ENCODE measurements around the gene PPP1R26.
A peak's percentile ranks its signal among the peaks of the same experiment; 100 is the strongest.

The PPP1R26 gene

DNA sequence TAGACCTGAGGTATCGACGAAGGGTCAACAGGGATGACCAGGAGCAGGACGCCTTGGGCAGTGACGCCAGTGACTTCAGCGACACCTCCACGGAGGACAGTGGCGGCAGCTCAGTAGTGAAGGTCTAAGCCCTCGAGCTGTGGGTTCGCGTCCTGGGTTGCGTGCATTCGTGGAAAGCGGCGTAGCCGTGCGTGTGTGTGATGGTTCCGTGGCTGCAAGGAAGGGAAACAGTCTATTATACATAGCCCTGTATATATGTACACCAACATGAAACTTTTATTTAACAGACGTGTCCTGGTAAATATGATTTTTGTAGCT lies 8.4 kb downstream of the PPP1R26 start:
- no peak for DNase-seq

DNA sequence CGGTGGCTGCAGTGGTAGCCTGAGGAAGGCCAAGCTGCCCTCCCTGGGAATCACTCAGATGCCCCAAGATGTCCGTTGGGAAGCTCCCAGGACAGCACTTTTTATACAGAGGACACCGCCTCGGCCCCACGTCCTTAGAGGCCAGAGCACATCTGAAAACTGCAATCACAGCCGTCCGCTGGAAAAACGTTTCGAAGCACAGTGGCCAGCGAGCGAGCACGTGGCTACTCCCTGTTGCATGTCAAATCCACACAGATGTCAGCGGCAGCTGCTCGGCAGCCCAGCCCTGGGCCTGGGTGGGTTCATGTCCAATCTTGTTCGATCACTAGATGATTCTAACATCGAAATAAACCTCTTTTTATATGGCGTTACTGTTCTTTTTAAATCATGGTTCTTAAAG lies 8.9 kb downstream of the PPP1R26 start:
- DNase-seq, result no peak

DNA sequence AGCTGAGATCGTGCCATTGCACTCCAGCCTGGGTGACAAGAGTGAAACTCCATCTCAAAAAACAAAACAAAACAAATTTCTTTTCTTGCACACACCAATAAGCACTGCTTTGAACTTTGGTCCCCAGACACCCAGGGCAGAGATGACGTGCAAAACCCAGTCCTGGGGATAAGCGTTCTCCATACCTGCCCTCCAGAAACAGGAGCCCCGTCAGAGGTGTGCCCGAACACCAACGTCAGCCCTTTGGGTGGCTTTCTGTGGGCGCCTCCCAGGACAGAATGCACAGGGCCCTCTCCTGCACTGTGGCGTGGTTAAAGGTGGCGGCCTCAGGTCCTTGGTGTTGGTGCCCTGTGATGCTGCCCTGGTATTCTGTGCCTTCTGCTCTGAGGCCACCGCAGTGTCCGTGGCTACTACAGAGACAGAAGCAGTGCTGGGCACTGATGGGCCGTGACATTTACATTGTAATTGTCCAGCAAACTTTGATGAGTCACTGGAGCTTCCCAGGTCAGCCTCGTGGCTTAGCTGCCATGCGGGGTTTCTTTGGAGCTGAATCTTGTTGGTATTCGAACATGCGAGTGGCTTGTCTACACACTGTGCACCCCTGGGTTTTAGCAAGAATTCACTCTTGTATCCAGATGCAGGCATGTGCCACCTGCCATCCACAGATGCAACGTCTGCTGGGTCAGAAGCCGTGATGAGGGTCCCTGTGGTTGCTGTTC lies 9.8 kb downstream of the PPP1R26 start:
- no peak for DNase-seq

DNA sequence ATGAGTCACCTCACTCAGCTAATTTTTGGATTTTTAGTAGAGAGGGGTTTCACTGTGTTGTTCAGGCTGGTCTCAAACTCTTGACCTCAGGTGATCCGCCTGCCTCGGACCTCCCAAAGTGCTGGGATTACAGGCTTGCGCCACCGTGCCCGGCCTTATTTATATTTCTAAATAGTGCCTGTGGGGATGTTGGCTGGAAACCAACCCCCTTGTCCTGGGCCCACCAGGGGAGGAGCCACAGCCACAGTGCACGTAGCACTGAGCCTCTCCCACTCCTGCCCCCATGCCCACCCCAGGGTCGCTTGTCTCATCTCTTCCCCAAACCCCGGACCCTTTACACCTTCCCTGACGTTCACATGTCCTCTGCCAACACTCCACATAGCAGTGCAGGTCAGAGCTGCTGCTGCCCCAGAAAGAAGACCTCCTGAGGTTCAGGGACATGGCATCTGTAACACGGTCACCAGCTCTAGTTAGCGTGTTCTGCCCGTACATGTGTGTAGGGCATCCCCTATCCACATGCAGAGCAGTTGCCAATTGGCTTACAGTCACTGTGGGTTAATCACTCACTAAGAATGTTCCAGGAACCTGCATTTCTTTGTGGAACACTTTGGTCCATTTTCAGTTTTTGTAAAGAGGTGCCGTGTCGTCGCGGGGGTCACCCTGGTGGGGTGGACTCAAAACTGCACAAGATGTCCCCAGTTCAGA lies 10.7 kb downstream of the PPP1R26 start:
- no peak for DNase-seq

DNA sequence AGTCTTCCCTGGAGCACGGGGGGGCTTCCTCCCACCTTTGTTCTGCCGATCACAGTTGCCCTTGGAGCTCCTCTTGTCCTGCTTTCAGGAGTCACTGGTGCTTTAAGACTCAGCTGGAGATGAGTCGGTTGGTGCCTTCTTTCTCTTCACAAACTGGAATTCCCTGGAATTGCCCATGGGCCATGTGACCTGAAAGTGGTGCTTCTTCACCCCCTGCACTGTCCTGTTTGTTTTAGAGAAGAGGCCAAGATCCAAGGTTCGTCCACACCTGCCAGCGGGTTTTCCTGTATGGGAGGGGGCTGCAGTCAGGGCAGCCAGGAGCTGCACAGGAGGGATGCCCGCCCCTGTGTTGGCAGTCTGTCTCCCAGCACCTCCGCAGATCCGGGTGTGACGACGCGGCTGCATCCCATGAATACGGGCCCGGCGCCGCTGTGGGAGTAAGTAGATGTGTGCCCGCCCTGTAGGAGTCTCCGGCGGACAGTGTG lies 11.4 kb downstream of the PPP1R26 start:
- no peak for DNase-seq

DNA sequence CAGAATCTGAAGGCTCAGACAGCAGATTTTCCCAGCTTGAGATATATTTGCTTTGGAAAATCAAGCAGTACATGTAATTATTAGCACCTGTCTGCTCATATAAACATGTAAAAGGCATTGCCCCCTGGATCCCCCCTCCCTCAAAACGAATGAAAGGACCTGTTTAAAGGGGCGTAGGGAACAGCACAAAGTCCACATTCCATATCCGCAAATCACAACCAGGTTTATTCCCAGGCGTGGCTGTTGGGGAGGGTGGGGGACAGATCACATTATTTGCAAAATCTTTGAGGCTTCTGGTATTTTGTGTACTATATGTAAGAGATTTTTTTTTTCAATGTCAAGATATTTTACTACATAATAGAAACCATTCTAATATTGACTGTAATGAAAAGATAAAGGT lies 12.2 kb downstream of the PPP1R26 start:
- DNase-seq, result no peak

DNA sequence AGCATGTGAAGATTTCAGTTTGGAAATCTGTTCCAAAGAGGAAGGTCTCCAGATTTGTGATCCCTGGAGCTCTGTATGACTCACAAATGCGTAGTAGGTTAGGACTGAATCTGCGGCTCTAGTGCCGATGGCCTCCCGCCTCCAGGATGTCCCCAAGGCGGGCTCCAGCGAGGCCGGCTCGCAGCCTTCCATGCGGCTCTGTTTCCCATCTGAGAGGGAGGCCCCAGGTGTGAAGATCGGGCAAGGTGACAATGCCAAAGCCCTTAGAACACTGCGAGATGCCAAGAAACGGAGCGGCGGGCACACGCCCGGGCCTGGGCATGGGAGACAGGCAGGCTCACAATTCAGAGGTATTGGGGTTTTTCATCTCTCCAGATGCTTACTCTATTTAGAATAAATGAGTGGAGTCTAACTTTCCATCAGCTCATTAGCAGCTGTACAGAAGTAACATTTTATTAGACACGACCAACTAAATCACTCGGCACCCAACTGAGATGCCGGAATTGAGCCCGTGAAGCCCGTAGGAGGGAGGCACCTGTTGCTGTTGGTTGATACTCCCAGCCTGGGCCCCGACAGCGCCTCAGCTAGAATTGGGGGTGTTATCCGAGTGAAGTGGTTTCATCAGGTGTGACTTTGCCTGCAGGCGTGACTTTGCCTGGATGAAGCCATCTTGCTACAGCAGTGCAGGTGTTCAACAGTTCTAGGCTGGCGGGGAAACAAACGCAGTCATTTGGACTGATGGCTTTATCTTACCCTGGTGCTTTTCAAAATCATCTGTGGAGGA lies 13.5 kb downstream of the PPP1R26 start:
- DNase-seq, result no peak

DNA sequence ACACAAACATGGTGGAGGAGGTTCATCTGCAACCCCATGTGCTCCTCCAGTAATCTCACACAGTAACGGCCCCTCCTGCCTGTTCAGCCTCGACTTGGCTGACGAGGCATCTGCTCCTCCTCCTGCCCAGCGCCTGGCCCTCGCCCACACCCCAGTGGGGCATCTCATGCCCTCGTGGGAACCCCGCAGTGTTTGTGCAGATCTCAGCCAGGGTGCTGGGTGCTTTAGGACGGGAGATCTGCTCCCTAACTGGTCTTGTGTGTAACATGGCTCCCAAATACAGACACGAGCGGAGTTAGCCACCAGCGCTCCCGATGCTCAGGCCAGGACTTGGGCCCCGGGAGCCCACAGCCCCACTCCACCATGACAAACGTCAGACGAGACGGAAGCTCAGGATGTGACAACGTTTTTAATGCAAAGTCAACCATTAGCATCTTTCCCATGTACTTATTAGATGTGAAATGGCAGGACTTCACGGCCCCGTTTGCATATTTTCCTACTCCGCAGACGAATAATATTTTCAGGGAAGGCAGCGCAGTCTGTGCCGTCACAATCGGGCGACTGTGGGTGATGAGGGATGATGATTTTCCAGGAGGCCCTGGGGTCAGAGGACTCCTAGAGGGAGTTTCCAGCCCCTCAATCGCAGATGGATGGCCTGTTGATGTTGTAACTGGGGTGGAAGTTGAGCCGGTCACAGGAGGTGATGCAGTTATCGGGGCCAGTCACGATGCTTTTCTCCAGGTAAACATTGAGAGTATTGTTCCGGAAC lies 15.4 kb downstream of the PPP1R26 start:
- no peak for DNase-seq

DNA sequence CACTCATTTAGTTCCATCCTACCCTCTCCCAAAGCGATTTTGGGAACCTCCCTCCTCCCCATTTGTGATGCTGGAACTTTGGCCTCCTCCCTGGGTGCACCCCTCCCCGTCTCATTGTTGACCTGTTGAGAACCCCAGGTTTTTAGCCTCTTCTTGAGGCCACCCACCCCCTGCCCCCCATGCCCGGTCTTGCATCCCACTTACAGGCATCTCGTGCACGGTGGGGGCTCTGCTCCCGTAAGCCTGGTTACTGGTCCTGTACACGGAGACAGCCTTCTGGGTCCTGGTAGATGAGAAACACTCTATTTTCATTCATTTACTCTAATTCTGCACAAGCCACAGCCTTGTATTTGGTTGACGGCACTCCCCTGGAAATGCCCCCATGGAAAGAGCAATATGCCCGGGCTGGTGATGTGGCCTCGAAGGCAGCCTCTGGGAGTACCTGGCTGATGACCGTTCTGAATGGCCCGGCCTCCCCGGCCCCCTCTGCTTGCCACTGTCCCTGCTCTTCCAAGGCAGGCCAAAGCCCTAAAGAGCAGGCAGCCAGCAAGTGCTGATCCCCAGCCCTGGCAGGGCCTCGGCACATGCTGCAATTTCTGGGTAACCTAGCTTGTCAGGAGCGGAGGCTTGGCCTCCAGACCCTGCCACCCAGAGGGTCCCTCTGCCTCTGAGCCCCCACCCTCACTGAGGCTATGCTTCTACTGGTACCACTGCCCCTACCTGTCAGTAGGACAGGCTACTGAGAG lies 19.0 kb downstream of the PPP1R26 start:
- DNase-seq, result no peak

DNA sequence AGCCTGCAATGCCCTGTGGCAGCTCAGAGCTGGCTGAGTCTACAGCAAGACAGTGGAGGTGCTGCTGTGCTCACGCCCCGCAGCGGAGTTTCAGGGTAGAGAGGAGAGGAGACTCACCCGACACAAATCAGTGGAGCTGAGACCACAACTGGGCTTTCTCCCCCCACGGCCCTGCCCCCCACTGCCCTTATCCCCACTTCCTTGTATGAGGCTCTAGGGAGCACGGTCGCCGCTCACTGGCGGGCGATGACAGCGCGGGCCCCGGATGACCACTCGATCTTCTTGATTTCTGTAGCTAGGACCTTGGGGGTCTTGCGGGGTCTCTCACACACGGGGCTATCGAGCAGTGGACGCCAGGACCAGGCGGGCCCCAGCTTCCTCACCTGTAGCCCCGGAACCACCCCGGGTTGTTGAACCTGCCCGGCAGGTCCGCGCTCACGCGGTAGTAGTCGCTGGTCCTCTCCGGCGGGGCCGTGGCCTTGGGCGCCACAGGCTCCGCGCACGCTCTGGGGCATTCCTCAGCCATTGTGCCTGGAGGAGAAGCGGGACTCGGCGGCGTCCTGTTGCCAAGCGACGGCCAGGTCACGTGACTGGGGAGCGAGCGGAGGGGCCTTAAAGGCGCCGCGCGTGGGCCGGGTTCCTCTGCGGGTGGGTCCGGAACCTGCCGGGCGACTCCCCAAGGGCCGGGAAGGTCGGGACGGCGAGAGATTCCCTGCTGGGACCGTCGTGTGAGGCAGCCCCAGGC lies 19.9 kb downstream of the PPP1R26 start:
- peak in 55 of 56 donors; percentile 65 to 99 (median 90) for DNase-seq

DNA sequence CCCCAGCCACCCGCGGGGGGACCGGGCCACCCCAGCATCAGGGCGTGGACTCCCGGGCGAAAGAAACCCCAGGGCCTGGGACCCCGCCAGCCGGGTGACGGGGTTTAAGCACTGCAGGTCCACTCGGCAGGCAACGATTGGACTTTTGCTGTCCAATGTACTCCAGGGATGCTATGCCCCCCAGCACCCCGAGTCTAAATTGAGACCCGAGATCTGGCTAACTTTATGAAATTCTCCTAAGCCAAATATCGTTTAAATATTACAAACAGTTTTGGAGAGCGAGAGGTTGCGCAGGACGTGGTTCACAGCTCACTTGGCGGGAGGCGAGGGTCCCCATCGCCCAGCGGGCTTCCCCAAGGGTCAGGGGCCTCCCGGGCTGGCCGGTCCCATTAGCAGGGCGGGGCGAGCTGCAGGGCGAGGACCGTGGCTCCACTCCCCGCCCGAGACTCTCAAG lies 20.5 kb downstream of the PPP1R26 start:
- peak in 4 of 56 donors; percentile 48 to 69 (median 60) for DNase-seq

DNA sequence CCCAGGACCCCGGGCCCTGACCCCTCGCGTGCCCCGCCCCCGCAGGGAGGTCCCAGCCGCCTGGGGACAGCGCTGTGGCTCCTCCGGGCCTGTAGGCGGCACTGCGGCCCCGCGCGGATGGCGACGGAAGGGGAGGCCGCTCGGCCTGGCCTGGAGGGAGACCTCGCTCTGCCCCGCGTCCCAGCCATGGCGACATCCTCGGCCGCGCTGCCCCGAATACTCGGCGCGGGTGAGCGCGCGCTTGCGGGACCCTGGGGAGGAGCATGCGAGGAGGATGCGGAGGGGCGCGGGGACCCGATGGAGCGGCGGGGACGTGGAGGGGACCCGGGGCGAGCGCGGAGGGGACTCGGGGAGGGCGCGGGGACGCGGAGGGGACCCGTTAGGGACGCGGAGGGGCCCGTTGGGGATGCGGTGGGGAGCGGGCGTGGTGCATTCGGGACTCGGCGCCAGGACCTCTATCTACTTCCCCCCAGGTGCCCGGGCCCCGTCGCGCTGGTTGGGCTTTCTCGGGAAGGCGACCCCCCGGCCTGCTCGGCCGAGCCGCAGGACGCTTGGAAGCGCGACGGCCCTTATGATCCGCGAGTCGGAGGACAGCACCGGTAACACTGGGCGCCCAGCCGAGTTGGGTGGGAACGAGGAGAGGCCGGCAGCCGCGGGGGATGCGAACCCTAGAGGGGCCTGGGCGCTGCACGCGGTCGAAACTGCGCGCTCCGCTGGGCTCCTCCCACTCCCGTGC lies 21.1 kb downstream of the PPP1R26 start, which contains the start of gene MRPS2:
Gene MRPS2 (plus strand): TSS at position 158 of the 736 bp plus-strand sequence. CDS start 29 bp downstream, at position 187.
- peak in 52 of 56 donors; percentile 35 to 89 (median 72) for DNase-seq

DNA sequence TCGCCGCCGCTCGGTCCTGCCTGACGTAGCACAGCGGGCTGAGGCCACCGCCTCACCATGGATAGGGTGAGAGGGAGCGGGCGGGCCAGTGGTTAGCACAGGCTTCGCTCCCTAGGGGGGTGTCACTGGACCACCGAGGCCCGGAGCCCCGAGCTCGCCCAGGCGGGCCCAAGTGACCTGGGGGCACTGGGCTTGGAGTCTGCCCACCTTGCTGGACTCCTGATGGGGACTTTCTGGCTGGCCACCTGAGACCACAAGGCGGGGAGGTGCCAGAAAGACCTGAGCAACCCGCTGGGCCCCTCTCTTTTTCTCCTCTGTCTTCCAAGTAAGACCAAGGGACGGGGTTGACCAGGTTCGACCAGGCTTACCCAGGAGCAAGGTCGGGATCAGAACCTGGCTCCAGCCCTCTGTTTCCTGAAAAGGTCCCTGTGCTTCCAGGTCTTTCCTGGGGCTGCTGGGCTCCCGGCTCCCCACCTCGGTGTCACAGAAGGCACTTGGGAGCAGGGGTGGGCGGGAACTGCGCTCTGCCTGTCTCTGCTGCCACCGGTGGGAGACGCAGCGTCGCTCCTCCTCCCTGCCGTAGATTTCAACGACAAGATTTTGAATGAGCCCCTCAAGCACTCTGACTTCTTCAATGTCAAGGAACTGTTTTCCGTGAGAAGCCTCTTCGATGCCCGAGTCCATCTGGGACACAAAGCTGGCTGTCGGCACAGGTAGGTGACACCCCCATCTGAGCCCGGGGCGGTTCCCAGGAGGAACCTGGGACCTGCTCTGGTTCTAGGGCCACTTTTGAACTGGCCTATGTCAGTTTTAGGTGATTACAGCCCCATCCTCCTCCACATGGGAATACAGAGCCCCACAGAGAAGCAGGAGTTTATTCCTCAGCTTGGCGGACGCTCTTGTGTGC lies 21.9 kb downstream of the PPP1R26 start:
- peak in 14 of 56 donors; percentile 4 to 56 (median 20) for DNase-seq

DNA sequence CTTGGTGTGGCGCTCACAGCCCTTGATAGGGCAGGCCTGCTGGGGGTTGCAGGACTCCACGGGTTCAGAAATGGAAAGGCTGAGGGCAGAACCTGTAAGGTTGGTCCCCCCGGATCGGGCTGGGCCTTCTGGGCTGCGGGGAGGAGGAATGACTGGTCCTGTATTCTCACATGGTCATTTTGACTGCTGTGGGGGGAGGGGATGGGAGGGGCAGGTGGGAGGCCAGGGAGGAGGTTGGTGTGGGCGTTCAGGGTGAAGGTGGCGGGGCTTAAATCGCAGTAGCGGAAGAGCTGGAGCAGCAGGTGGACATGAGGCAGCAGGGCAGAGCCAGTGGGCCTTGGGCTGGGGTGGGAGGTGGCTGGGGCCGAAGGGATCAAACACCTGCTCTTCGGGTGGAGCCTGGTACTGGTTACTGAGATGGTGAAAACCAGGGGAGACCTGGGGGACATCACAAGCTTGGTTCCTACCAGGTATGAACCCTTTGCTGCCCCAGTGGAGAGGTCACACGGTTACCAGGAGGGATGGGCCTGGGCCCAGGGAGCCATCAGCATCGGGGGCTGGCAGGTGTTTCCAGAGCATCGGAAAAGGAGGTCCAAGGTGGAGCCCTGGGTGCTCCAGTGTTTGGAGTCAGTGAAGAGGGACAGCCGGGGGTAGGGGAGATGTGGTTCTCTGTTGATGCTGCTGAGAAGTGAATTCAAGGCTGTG lies 22.7 kb downstream of the PPP1R26 start:
- no peak for DNase-seq

DNA sequence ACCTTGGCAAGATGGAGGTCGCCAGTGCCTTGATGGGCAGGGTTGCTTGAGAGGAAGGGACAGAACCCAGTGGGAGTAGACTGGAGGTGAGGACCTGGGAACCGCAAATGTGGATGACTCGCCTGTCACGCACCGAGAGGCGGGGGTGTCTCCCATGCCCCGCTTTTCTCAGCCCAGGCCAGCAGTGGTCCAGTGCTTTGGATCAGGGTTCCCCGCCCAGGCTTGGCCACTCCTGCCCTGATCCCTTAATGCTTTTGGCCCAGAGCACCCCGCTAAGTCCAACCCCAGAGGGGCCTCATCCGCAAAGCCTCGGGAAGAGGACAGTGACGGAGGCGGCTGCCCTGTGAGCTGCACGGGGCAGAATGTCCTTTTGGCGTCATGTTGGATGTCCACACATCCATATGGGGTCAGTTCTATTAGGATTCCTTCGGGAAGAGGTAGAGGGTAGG lies 23.3 kb downstream of the PPP1R26 start:
- DNase-seq, result no peak

DNA sequence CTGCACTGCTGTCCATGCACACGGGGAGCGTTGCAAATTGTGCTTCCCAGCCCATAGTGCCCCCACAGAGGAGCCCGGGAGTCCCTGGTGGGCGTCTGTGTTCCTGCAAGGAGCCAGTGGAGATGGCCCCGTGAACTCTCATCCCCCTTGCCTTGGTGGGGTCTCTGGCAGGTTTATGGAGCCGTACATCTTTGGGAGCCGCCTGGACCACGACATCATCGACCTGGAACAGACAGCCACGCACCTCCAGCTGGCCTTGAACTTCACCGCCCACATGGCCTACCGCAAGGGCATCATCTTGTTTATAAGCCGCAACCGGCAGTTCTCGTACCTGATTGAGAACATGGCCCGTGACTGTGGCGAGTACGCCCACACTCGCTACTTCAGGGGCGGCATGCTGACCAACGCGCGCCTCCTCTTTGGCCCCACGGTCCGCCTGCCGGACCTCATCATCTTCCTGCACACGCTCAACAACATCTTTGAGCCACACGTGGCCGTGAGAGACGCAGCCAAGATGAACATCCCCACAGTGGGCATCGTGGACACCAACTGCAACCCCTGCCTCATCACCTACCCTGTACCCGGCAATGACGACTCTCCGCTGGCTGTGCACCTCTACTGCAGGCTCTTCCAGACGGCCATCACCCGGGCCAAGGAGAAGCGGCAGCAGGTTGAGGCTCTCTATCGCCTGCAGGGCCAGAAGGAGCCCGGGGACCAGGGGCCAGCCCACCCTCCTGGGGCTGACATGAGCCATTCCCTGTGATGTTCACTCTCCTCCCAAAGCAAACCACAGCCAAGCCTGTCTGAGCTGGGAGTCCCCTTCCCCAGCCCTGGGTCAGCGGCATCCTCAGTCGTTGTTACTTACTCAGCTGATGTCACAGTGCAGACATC lies 24.0 kb downstream of the PPP1R26 start:
- DNase-seq, result no peak

All from nucleus accumbens (tissue), 56 donors.